Endothelial cell of umbilical vein (primary cell): Measurements from ENCODE around the gene TMEM135. TPM values are rescaled to one million over a fixed set of nuclear protein-coding genes. Genes with fewer than 3 reads are reported as not detected.

Experiments
- Bru-seq: library from RNA; stranded (reverse); fragments of 400-500 nt; gene quantifications from one replicate; lab custom pipeline; 2021; lab: Mats Ljungman, UMichigan
- BruChase-seq, 2 experiments: library from RNA; stranded (reverse); fragments of 400-500 nt; gene quantifications; one replicate each; lab custom pipeline; 2021; lab: Mats Ljungman, UMichigan
- BruUV-seq: library from RNA; stranded (reverse); fragments of 400-500 nt; replicated peaks from 2 replicates; lab custom pipeline; 2021; lab: Mats Ljungman, UMichigan
- CTCF ChIA-PET: fragments of 300-600, 350-600 bp; sonication (Branson Sonifier 250); formaldehyde crosslinking; loops from one replicate; lab custom pipeline; 2021; ENCODE audit warnings: antibody characterized with exemption, inconsistent platforms; lab: Charles Lee
- POLR2A ChIA-PET: fragments of 300-600, 350-600 bp; sonication (Branson Sonifier 250); formaldehyde crosslinking; loops from one replicate; lab custom pipeline; 2021; ENCODE audit warnings: antibody characterized with exemption, inconsistent platforms; lab: Charles Lee
- DNase-seq: peaks from one replicate; pipeline ENCODE4 v3.0.0-alpha.2; 2011; ENCODE audit warnings: low read depth, low spot score
- FAIRE-seq: peaks from 2 replicates; lab custom pipeline; 2011; peaks lifted over from hg19 to GRCh38; lab: Jason Lieb, UNC
- H2AFZ ChIP-seq: 2 replicates; pipeline ENCODE4 v1.6.0; 2012; ENCODE audit warnings: low read depth, low read length, control low read depth, inconsistent platforms
- H3K27ac ChIP-seq: 2 replicates; pipeline ENCODE4 v1.5.1; 2011; ENCODE audit warnings: low read depth, mild to moderate bottlenecking, control low read depth, low read length, moderate library complexity; ENCODE audit not compliant: insufficient read depth
- H3K27me3 ChIP-seq, 2 experiments: 2 replicates each; pipeline versions ENCODE4 v1.6.0 to v1.6.1; 2011; ENCODE audit warnings: low read length in 2 of 2, mixed read lengths in 1 of 2; ENCODE audit not compliant: control insufficient read depth in 2 of 2, insufficient read depth in 2 of 2
- H3K36me3 ChIP-seq, 2 experiments: 2 replicates in 1 of 2; 3 replicates in 1 of 2; pipeline ENCODE4 v1.5.1; 2011; ENCODE audit warnings: low read length in 2 of 2, mild to moderate bottlenecking in 1 of 2, moderate library complexity in 1 of 2; ENCODE audit not compliant: control insufficient read depth in 2 of 2, insufficient read depth in 2 of 2; ENCODE audit errors: extremely low read depth in 1 of 2
- H3K4me1 ChIP-seq: 3 replicates; pipeline ENCODE4 v1.5.1; 2011; ENCODE audit warnings: mild to moderate bottlenecking, low read length; ENCODE audit not compliant: control insufficient read depth, insufficient read depth; ENCODE audit errors: extremely low read depth
- H3K4me2 ChIP-seq: 2 replicates; pipeline ENCODE4 v1.6.1; 2011; ENCODE audit warnings: low read length, control low read depth, mixed read lengths; ENCODE audit not compliant: insufficient read depth
- H3K4me3 ChIP-seq, 3 experiments: fragments of 200-600 bp in 1 of 3; sonication (generic), shearing (Covaris generic) in 1 of 3; replicated peaks in 1 of 3; 2 replicates each; pipeline ENCODE4 v1.5.1; 2011 to 2016; ENCODE audit warnings: control low read depth in 3 of 3, low read length in 3 of 3, mild to moderate bottlenecking in 2 of 3, inconsistent platforms in 1 of 3, low read depth in 1 of 3, moderate library complexity in 1 of 3; ENCODE audit not compliant: insufficient read depth in 1 of 3
- H3K79me2 ChIP-seq: 2 replicates; pipeline ENCODE4 v1.6.0; 2012; ENCODE audit warnings: low read length, inconsistent platforms; ENCODE audit not compliant: control insufficient read depth, insufficient read depth
- H3K9ac ChIP-seq: replicated peaks from 2 replicates; pipeline ENCODE3; 2011; ENCODE audit warnings: low read length, control low read depth; ENCODE audit not compliant: insufficient read depth; ENCODE audit errors: extremely low read depth
- H3K9me1 ChIP-seq: replicated peaks from 3 replicates; pipeline ENCODE4 v1.6.0; 2011; ENCODE audit warnings: mild to moderate bottlenecking, low read length; ENCODE audit not compliant: control insufficient read depth, insufficient read depth; ENCODE audit errors: extremely low read depth
- H3K9me3 ChIP-seq: replicated peaks from 2 replicates; pipeline ENCODE4 v1.5.1; 2012; ENCODE audit warnings: low read length, inconsistent platforms; ENCODE audit not compliant: control insufficient read depth, insufficient read depth
- H4K20me1 ChIP-seq: replicated peaks from 2 replicates; pipeline ENCODE3; 2011; ENCODE audit warnings: mild to moderate bottlenecking, low read length; ENCODE audit not compliant: control insufficient read depth, insufficient read depth; ENCODE audit errors: extremely low read depth
- CTCF ChIP-seq, 2 donors: IDR thresholded peaks; 1 replicate in 1 of 2; 2 replicates in 1 of 2; pipeline ENCODE4 v1.5.1; 2011; ENCODE audit warnings: low read length in 2 of 2, mild to moderate bottlenecking in 2 of 2, moderate library complexity in 2 of 2, control low read depth in 1 of 2, inconsistent platforms in 1 of 2, low read depth in 1 of 2; ENCODE audit not compliant: insufficient read depth in 1 of 2; ENCODE audit errors: extremely low read depth in 1 of 2
- EZH2 ChIP-seq: IDR thresholded peaks from 2 replicates; pipeline ENCODE4 v1.6.1; 2012; ENCODE audit warnings: borderline replicate concordance, low read depth, mild to moderate bottlenecking, moderate library complexity, low read length, inconsistent platforms; ENCODE audit not compliant: severe bottlenecking
- JUN ChIP-seq: IDR thresholded peaks from 2 replicates; pipeline ENCODE4 v1.6.1; 2011; ENCODE audit warnings: borderline replicate concordance, low read depth; ENCODE audit not compliant: insufficient read length, insufficient read depth
- MAX ChIP-seq: IDR thresholded peaks from 2 replicates; pipeline ENCODE4 v1.6.1; 2011; ENCODE audit not compliant: insufficient read depth, insufficient read length
- POLR2A ChIP-seq: IDR thresholded peaks from 2 replicates; pipeline ENCODE4 v1.6.1; 2012; ENCODE audit warnings: low read depth, mild to moderate bottlenecking, control low read depth, low read length
- POLR2AphosphoS5 ChIP-seq: IDR thresholded peaks from 2 replicates; pipeline ENCODE4 v1.6.1; 2012; ENCODE audit warnings: low read depth, mild to moderate bottlenecking, control low read depth, low read length, moderate library complexity; ENCODE audit not compliant: insufficient read depth
- dilution Hi-C: fragments of 300-500 bp; cut with MboI; formaldehyde crosslinking; loops from one replicate; pipeline ENCODE4 v1.15.0; 2019; ENCODE audit warnings: low sequenced_read_pairs; ENCODE audit not compliant: extremely low pct_ligation_motif_present
- intact Hi-C: fragments of 100-400 bp; cut with micrococcal nuclease; formaldehyde crosslinking; loops from one replicate; pipeline ENCODE4 v1.10.0; 2022
- long read RNA-seq: library from polyadenylated mRNA; stranded (forward); transcript quantifications from one replicate; pipeline ENCODE4 v2.0.0, GENCODE V29; 2021
- polyA minus RNA-seq, 3 experiments: library from RNA; depleted of rRNA, polyadenylated mRNA; stranded (reverse); fragments of >200 nt; gene quantifications; 1 replicate in 1 of 3; 2 replicates in 2 of 3; pipeline ENCODE4 v1.2.3, GENCODE V29; 2011
- polyA plus RNA-seq, 4 experiments: library from polyadenylated mRNA; depleted of rRNA in 3 of 4; stranded (reverse) in 3 of 4; unstranded in 1 of 4; fragments of >200 nt; gene quantifications; 2 replicates each; pipeline versions ENCODE4 v1.2.1 to v1.2.3, GENCODE V29; 2011 to 2012; ENCODE audit warnings: missing spikeins in 1 of 4
- total RNA-seq: library from RNA; stranded (reverse); gene quantifications from 2 replicates; pipeline ENCODE4 v1.2.3, GENCODE V29; 2021

Gene TMEM135
- total RNA-seq (33.2 and 36.8 TPM in 2 replicates), polyA plus RNA-seq (12.3 and 17.9 TPM in 2 replicates), polyA minus RNA-seq (41.4 and 48.1 TPM in 2 replicates), Bru-seq, nascent RNA (percentile 86 among the genes with signal in this experiment), BruChase-seq, experiment 1, labeled RNA remaining after a 6-hour chase (percentile 65 among the genes with signal in this experiment), BruChase-seq, experiment 2, labeled RNA remaining after a 2-hour chase (percentile 78 among the genes with signal in this experiment)
- 6.3 and 6.7 TPM in 2 replicates for polyA plus RNA-seq (2011; cell fraction: cytosol; rRNA removed)
- 13.5 and 15.9 TPM in 2 replicates for polyA plus RNA-seq (2011; cell fraction: nucleus; rRNA removed)
- polyA plus RNA-seq (2012), result 14.2 and 17.6 TPM in 2 replicates
- polyA minus RNA-seq (2011; cell fraction: cytosol; rRNA and poly(A)+ RNA removed), result 10.9 TPM
- polyA minus RNA-seq (2011; cell fraction: nucleus; rRNA and poly(A)+ RNA removed), result 56.2 and 65.8 TPM in 2 replicates
- long read RNA-seq, transcript TMEM135-201 (15 exons, 2,433 nt), result major isoform, 18 of 29 reads
- long read RNA-seq, partial matches to known transcripts, result 5 of 29 reads
- long read RNA-seq, other reads (novel, unspliced or antisense), result 6 of 29 reads

- peak within 1 kb of the TSS; percentile 96 for H3K4me2 ChIP-seq
- FAIRE-seq (peak; percentile 86), DNase-seq (peak; percentile 94)
- peak within 1 kb of the TSS; percentile 80 for H2AFZ ChIP-seq
- peaks cover 12% of the 10 kb centered on the region for H3K4me1 ChIP-seq
- intact Hi-C loops (loop anchor here (1.0 to 5.0 kb wide), 7 partner anchors 19 to 243 kb away; no protein-coding TSS in a partner anchor), dilution Hi-C loops (no loop called here)
- no peaks in the 10 kb centered on the region for H3K36me3 ChIP-seq
- peak within 1 kb of the TSS; percentile 32 to 70 (median 67) for H3K4me3 ChIP-seq
- POLR2A ChIA-PET, result no interaction called here
- H3K9me1 ChIP-seq, result no peaks in the 10 kb centered on the region
- TF ChIP-seq POLR2AphosphoS5 (peak; percentile 85), POLR2A (peak; percentile 93), CTCF (IDR thresholded peaks at IDR 0.05; ENCODE audit: extremely low read depth in 1 of 2, insufficient read depth in 1 of 2, low read depth in 1 of 2, low read length in 2 of 2) (no peak), MAX (no peak), EZH2 (no peak), JUN (no peak)
- no peaks in the 10 kb centered on the region for H3K27me3 ChIP-seq
- peaks cover 27% of the 10 kb centered on the region for H3K79me2 ChIP-seq
- no peaks in the 10 kb centered on the region for H3K9me3 ChIP-seq
- no TSS peak for BruUV-seq
- H4K20me1 ChIP-seq, result no peaks in the 10 kb centered on the region
- CTCF ChIA-PET, result interaction anchor here (0.7 to 2.0 kb wide), 8 partner anchors 38 to 384 kb away, joined by 3 to 19 read pairs (median 4); partner anchors contain the start of gene FZD4
- peak within 1 kb of the TSS; percentile 54 for H3K9ac ChIP-seq
- H3K27ac ChIP-seq, result peak within 1 kb of the TSS; percentile 1
These were observed at the start of gene TMEM135 for GRCh38 chr11:87037450-87038234. Gene TMEM135, plus strand, starts transcription at chr11:87037934. Its CDS starts 112 bp downstream, at chr11:87038046.
